ENCODE data around the gene KIF21B.

GRCh38 chr1:201008666-201009360, 14.7 kb downstream of the KIF21B start:
- TF ChIP-seq CTCF (IDR thresholded peaks at IDR 0.05) (no peak), POLR2A (IDR thresholded peaks at IDR 0.05) (no peak)

Measured in right lobe of liver (tissue), 4 donors.